WTC11 (cell line): ENCODE data around the gene BUD31. TPM values are rescaled to one million over a fixed set of nuclear protein-coding genes. Genes with fewer than 3 reads are reported as not detected.
A peak's percentile ranks its signal among the peaks of the same experiment; 100 is the strongest.

Experiments
- ATAC-seq: fragments of 200-7000 bp; cut with Tn5 transposase; 2 replicates; pipeline ENCODE4 v1.10.0; 2021; ENCODE audit warnings: mild to moderate bottlenecking, moderate library complexity
- CTCF ChIA-PET: fragments of 300-600 bp; sonication (Branson Sonifier 250); formaldehyde crosslinking; loops from one replicate; lab custom pipeline; 2021; ENCODE audit warnings: antibody characterized with exemption; lab: Charles Lee
- POLR2A ChIA-PET: fragments of 350-600 bp; sonication (Branson Sonifier 250); formaldehyde crosslinking; loops from one replicate; lab custom pipeline; 2021; ENCODE audit warnings: antibody characterized with exemption; lab: Charles Lee
- DNase-seq: peaks from one replicate; pipeline ENCODE4 v3.0.0; 2021; ENCODE audit warnings: low spot score
- H3K27ac Mint-ChIP-seq: 2 replicates; pipeline ENCODE4 v1.8.0; 2021; ENCODE audit warnings: mixed read lengths
- H3K27me3 Mint-ChIP-seq: 2 replicates; pipeline ENCODE4 v1.8.0; 2021; ENCODE audit warnings: low read depth, mild to moderate bottlenecking, moderate library complexity, mixed read lengths
- H3K36me3 Mint-ChIP-seq: 2 replicates; pipeline ENCODE4 v1.8.0; 2021; ENCODE audit warnings: mixed read lengths
- H3K4me1 Mint-ChIP-seq: 2 replicates; pipeline ENCODE4 v1.8.0; 2022; ENCODE audit warnings: mixed read lengths
- H3K4me3 Mint-ChIP-seq: 2 replicates; pipeline ENCODE4 v1.8.0; 2021; ENCODE audit warnings: mild to moderate bottlenecking, moderate library complexity, mixed read lengths
- H3K9me3 Mint-ChIP-seq: 2 replicates; pipeline ENCODE4 v1.8.0; 2021; ENCODE audit warnings: mixed read lengths
- AR ChIP-seq: fragments of 250-450 bp; sonication (Bioruptor Pico); IDR thresholded peaks from 2 replicates; pipeline ENCODE4 v1.9.0; 2021; ENCODE audit warnings: mild to moderate bottlenecking
- ATF3 ChIP-seq: sonication (generic); formaldehyde crosslinking; conservative IDR thresholded peaks from 2 replicates; pipeline ENCODE4 v1.8.1; 2022; ENCODE audit warnings: mild to moderate bottlenecking, missing genetic modification reagents
- CDX4 ChIP-seq: fragments of 250-450 bp; sonication (Bioruptor Pico); IDR thresholded peaks from 2 replicates; pipeline ENCODE4 v1.9.0; 2021; ENCODE audit warnings: moderate library complexity, mild to moderate bottlenecking, inconsistent platforms, borderline replicate concordance
- FOXK1 ChIP-seq: sonication (generic); formaldehyde crosslinking; IDR thresholded peaks from 2 replicates; pipeline ENCODE4 v1.8.0; 2022; ENCODE audit warnings: mild to moderate bottlenecking, moderate library complexity, missing genetic modification reagents
- FOXP1 ChIP-seq: sonication (generic); formaldehyde crosslinking; IDR thresholded peaks from 2 replicates; pipeline ENCODE4 v1.8.0; 2022; ENCODE audit warnings: missing genetic modification reagents, mild to moderate bottlenecking, moderate library complexity, borderline replicate concordance
- FOXP4 ChIP-seq: sonication (generic); formaldehyde crosslinking; IDR thresholded peaks from 2 replicates; pipeline ENCODE4 v1.8.0; 2022; ENCODE audit warnings: mild to moderate bottlenecking, missing genetic modification reagents
- MYBL2 ChIP-seq: sonication (generic); formaldehyde crosslinking; IDR thresholded peaks from 2 replicates; pipeline ENCODE4 v1.8.1; 2023; ENCODE audit warnings: mild to moderate bottlenecking, moderate library complexity, missing genetic modification reagents
- NFE2L1 ChIP-seq: sonication (generic); formaldehyde crosslinking; IDR thresholded peaks from 2 replicates; pipeline ENCODE4 v1.8.1; 2023; ENCODE audit warnings: missing genetic modification reagents
- OVOL2 ChIP-seq: fragments of 250-450 bp; sonication (Bioruptor Pico); IDR thresholded peaks from 2 replicates; pipeline ENCODE4 v1.9.0; 2021; ENCODE audit warnings: mild to moderate bottlenecking, borderline replicate concordance
- RELA ChIP-seq: sonication (generic); formaldehyde crosslinking; IDR thresholded peaks from 2 replicates; pipeline ENCODE4 v1.8.1; 2022; ENCODE audit warnings: missing genetic modification reagents, mild to moderate bottlenecking, borderline replicate concordance
- TCF7 ChIP-seq: sonication (generic); formaldehyde crosslinking; IDR thresholded peaks from 2 replicates; pipeline ENCODE4 v1.8.0; 2022; ENCODE audit warnings: mild to moderate bottlenecking, low read depth, missing genetic modification reagents, moderate library complexity
- TP53 ChIP-seq: sonication (generic); formaldehyde crosslinking; IDR thresholded peaks from 2 replicates; pipeline ENCODE4 v1.8.1; 2023; ENCODE audit warnings: mild to moderate bottlenecking, missing genetic modification reagents
- USF2 ChIP-seq: sonication (generic); formaldehyde crosslinking; IDR thresholded peaks from 2 replicates; pipeline ENCODE4 v1.8.1; 2023; ENCODE audit warnings: mild to moderate bottlenecking, missing genetic modification reagents, moderate library complexity
- ZNF121 ChIP-seq: sonication (generic); formaldehyde crosslinking; IDR thresholded peaks from 2 replicates; pipeline ENCODE4 v1.8.0; 2023; ENCODE audit warnings: missing genetic modification reagents
- ZNF281 ChIP-seq: sonication (generic); formaldehyde crosslinking; IDR thresholded peaks from 2 replicates; pipeline ENCODE4 v1.8.0; 2023; ENCODE audit warnings: mild to moderate bottlenecking, missing genetic modification reagents
- ZNF416 ChIP-seq: fragments of 250-450 bp; sonication (Bioruptor Pico); IDR thresholded peaks from 2 replicates; pipeline ENCODE4 v1.9.0; 2021; ENCODE audit warnings: mild to moderate bottlenecking, inconsistent platforms
- ZNF425 ChIP-seq: fragments of 250-450 bp; sonication (Bioruptor Pico); conservative IDR thresholded peaks from 2 replicates; pipeline ENCODE4 v1.9.0; 2021; ENCODE audit warnings: mild to moderate bottlenecking
- total RNA-seq: library from RNA; stranded (reverse); gene quantifications from 3 replicates; pipeline ENCODE4 v1.2.3, GENCODE V29; 2021

Gene BUD31
- total RNA-seq, 1 experiment from 2014 or later, result 98.7 TPM

- 0 out of 2 replicates have a peak, but pooled peaks have one; percentile 36 for TF ChIP-seq RELA (CRISPR knock-in tag)
- TF ChIP-seq MYBL2 (CRISPR knock-in tag), result peak; percentile 69; the same call in 1 of the 2 replicates
- TF ChIP-seq TCF7 (CRISPR knock-in tag), result 0 out of 2 replicates have a peak, but pooled peaks have one; percentile 52
- TF ChIP-seq AR (CRISPR knock-in tag), result no peak
- TF ChIP-seq FOXP4 (CRISPR knock-in tag), result no peak
- peak; percentile 75; the same call in 1 of the 2 replicates for TF ChIP-seq FOXP1 (CRISPR knock-in tag)
- TF ChIP-seq ZNF121 (CRISPR knock-in tag), result no peak
- no peak for TF ChIP-seq CDX4 (CRISPR knock-in tag)
- peak; percentile 59 for TF ChIP-seq FOXK1 (CRISPR knock-in tag)
- no peak for TF ChIP-seq ZNF416 (CRISPR knock-in tag)
- TF ChIP-seq ZNF425 (CRISPR knock-in tag), result no peak
- TF ChIP-seq TP53 (CRISPR knock-in tag), result no peak
- TF ChIP-seq ATF3, result peak; percentile 99
- no peak for TF ChIP-seq OVOL2 (CRISPR knock-in tag)
- TF ChIP-seq, all 79 proteins: peak for 22
Measured at GRCh38 chr7:99408379-99409191, at the start of gene BUD31, which contains the start of gene PDAP1 (continued).

- peaks cover 46% of the 10 kb centered on the region for H3K36me3 Mint-ChIP-seq
- CTCF ChIA-PET, result interaction anchor here (0.5 to 1.7 kb wide), 10 partner anchors 9 to 1099 kb away, joined by 3 to 9 read pairs (median 4); partner anchors contain the start of genes BUD31 and PDAP1
- no peaks in the 10 kb centered on the region for H3K27me3 Mint-ChIP-seq
- POLR2A ChIA-PET, result interaction anchor here (0.6 kb wide), 1 partner anchor 14 kb away, joined by 3 read pairs; no protein-coding TSS in a partner anchor
- peak; percentile 97 for ATAC-seq
- H3K4me3 Mint-ChIP-seq, result no peak overlapping the region
- H3K9me3 Mint-ChIP-seq, result no peaks in the 10 kb centered on the region
- no peak overlapping the region for H3K27ac Mint-ChIP-seq
- no peaks in the 10 kb centered on the region for H3K4me1 Mint-ChIP-seq
- DNase-seq, result peak; percentile 47
- TF ChIP-seq AR (CRISPR knock-in tag), result no peak
- no peak for TF ChIP-seq ZNF281 (CRISPR knock-in tag)
- no peak for TF ChIP-seq USF2
- TF ChIP-seq NFE2L1, result no peak
- no peak for TF ChIP-seq ATF3
Measured at GRCh38 chr7:99359465-99360154, 49.2 kb upstream of the BUD31 start.
